ENCODE data around the gene CDC37L1.

Gene CDC37L1

DNA sequence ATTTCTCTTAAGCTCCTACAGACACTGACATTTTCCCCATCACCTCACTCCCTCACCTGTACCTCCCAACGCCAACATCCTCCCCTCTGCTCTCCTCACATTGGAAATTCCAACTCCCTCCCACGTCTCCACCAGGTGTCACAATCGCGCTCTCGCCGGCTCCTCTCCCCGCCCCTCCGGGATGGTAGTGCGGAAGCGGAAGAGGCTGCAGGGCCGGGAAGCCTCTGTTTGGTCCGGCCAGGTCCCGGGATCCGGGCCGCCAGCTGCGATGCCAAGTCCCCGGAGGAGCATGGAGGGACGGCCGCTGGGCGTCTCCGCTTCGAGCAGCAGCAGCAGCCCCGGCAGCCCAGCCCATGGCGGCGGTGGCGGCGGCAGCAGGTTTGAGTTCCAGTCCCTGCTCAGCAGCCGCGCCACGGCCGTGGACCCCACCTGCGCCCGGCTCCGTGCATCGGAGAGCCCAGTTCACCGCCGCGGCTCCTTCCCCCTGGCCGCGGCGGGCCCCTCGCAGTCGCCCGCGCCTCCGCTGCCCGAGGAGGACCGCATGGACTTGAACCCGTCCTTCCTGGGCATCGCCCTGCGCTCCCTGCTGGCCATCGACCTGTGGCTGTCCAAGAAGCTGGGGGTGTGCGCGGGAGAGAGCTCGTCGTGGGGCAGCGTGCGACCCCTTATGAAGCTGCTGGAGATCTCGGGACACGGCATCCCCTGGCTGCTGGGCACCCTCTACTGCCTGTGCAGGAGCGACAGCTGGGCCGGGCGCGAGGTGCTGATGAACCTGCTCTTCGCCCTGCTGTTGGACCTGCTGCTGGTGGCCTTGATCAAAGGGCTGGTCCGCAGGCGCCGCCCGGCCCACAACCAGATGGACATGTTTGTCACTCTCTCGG is 17.0 kb upstream of the CDC37L1 start, which contains the start of gene PLPP6:
TSS of gene PLPP6 (plus strand) at position 187 of the 881 bp plus-strand sequence. CDS start at position 269, 82 bp downstream.
- H3K4me3 ChIP-seq (ENCODE audit: control insufficient read depth, low read depth, low read length) = peak within 1 kb of the TSS; percentile 66
- peak; percentile 75 for DNase-seq (ENCODE audit: low read depth)
- TF ChIP-seq, protein P1, sequence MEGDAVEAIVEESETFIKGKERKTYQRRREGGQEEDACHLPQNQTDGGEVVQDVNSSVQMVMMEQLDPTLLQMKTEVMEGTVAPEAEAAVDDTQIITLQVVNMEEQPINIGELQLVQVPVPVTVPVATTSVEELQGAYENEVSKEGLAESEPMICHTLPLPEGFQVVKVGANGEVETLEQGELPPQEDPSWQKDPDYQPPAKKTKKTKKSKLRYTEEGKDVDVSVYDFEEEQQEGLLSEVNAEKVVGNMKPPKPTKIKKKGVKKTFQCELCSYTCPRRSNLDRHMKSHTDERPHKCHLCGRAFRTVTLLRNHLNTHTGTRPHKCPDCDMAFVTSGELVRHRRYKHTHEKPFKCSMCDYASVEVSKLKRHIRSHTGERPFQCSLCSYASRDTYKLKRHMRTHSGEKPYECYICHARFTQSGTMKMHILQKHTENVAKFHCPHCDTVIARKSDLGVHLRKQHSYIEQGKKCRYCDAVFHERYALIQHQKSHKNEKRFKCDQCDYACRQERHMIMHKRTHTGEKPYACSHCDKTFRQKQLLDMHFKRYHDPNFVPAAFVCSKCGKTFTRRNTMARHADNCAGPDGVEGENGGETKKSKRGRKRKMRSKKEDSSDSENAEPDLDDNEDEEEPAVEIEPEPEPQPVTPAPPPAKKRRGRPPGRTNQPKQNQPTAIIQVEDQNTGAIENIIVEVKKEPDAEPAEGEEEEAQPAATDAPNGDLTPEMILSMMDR (conservative IDR thresholded peaks at IDR 0.05; ENCODE audit: control insufficient read depth, insufficient read depth, low read depth, low read length) = peak; percentile 51

DNA sequence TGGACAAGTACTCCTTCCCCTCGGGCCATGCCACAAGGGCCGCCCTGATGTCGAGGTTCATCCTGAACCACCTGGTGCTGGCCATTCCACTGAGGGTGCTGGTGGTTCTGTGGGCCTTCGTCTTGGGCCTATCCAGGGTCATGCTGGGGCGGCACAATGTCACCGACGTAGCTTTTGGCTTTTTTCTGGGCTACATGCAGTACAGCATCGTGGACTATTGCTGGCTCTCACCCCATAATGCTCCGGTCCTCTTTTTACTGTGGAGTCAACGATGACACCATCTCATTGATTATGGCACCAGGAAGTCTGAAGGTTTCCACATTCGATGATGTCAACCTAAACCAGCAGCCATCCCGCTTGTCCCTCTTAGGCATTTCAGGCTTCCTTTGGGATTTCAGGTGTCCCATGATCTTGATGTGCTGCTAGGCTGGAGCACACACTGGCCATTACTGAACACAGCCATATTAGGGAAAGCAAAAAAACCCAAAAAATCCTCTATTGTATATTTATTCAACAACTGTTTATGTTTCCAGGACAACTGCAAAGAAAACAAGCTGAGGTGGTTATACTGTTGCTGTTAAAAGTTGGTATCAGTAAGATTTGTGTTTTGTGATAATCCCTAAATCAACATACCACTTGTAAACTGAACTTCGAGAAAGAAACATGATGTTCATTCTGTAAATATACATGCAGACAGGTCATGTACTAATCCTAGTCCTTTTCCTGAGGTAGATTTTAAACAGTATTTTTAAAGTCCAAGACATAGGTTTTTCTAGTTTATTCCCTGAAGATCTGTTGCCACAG is 16.2 kb upstream of the CDC37L1 start:
- TF ChIP-seq, protein P1 (conservative IDR thresholded peaks at IDR 0.05; ENCODE audit: control insufficient read depth, insufficient read depth, low read depth, low read length) = no peak

DNA sequence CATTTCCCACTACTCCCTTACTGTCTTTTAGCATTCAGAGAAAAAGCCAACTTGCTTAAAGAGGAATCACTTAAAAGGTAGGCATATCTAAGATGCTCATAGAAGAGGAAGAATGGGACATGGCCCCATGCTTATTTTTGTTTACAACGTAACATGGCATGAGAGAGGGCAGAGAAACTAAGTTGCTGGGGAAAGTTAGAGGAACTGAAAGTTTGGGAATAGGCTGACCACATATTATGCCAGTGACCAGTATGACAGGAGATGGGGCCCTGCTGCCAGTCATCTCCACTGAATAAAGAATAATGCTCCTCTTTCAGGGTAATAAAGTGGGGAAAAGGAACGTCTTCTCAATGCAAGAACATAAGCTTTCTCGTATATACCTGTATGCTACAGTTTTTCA is 15.4 kb upstream of the CDC37L1 start:
- TF ChIP-seq, protein P1 (conservative IDR thresholded peaks at IDR 0.05; ENCODE audit: control insufficient read depth, insufficient read depth, low read depth, low read length) = no peak
- no peak for DNase-seq (ENCODE audit: low read depth)
- no peak overlapping the region for H3K4me3 ChIP-seq (ENCODE audit: control insufficient read depth, low read depth, low read length)

More for the DNA sequence above, 16.2 kb upstream of the CDC37L1 start:
- DNase-seq (ENCODE audit: low read depth) = no peak
- peak overlapping the region; percentile 66 for H3K4me3 ChIP-seq (ENCODE audit: control insufficient read depth, low read depth, low read length)

DNA sequence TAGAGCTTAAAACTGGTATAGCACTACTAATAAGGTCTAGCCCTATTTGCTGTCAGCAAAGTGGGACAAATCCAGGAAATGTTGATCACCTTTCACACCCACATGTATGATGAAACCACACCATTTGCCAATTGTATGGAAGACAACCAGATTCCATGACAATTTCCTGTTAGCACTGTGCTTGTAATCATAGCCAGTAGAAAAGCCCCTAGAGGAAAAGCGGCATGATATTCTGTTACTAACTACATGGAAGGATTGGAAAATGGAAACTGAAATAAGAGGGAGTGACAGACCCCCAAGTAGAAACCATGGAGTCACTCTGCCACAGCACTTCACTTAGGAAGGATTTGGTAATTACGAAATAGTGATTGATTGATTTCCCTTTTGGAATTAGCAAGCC is 14.0 kb upstream of the CDC37L1 start:
- H3K4me3 ChIP-seq (ENCODE audit: control insufficient read depth, low read depth, low read length) = no peak overlapping the region
- peak; percentile 82 for DNase-seq (ENCODE audit: low read depth)
- TF ChIP-seq, protein P1 (conservative IDR thresholded peaks at IDR 0.05; ENCODE audit: control insufficient read depth, insufficient read depth, low read depth, low read length) = no peak

DNA sequence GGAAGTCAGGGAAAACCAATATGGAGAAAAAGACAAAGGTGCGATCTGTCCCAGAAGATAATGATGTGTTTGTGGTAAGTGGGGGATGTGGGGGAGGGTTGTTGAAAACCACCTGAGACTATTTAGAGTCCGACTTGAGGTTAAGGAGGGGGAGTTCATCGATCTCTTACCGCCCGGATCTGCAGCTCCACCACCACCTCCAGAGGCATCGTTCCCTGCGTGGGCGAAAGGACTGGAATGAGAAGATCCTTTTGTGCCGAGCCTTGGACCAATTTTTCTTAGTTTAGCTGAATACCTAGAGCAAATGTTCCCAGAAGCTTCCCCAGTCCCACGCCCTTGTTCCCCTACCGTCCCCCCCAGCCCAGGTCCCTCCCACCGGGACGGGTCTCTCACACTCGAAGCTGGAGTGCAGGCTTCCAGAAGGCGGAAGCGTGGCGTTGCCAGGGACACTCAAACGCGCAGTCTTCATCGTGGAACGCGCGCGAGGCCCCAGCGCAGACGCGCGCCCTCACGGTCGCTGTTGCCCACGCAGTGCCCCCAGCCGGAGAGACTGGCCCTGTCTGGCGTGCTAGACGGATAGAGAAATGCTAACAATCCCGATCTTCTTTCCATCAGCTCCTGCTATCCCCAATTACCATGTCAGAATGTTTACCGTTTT is 13.2 kb upstream of the CDC37L1 start, which contains the start of gene SPATA6L:
TSS of gene SPATA6L (minus strand) at position 439 of the 658 bp plus-strand sequence. CDS start at position 209, 230 bp downstream.
- peak; percentile 46 for DNase-seq (ENCODE audit: low read depth)
- peak within 1 kb of the TSS; percentile 56 for H3K4me3 ChIP-seq (ENCODE audit: control insufficient read depth, low read depth, low read length)
- TF ChIP-seq, protein P1 (conservative IDR thresholded peaks at IDR 0.05; ENCODE audit: control insufficient read depth, insufficient read depth, low read depth, low read length) = no peak

DNA sequence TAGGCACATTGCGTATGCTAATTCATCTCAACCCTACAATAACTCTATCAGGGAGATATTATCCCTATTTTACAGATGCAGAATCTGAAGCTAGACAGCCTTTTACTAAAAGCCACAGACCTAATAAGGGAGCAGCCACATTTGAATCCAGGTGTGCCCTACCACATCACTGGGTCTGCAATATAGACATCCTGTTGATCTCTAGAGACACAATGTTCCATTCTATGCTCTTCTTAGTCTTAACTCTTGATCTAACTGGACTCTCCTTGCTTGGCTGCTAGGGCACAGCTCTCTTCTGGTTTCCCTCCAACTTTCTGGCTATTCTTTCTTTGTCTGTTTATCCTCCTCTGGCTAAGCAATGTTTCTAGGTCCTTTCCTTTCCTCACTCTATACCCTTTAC is 11.7 kb upstream of the CDC37L1 start:
- TF ChIP-seq, protein P1 (conservative IDR thresholded peaks at IDR 0.05; ENCODE audit: control insufficient read depth, insufficient read depth, low read depth, low read length) = no peak
- DNase-seq (ENCODE audit: low read depth) = no peak
- no peak overlapping the region for H3K4me3 ChIP-seq (ENCODE audit: control insufficient read depth, low read depth, low read length)

Measured in fibroblast of mammary gland (primary cell).